CD4-positive, alpha-beta T cell treated with Interferon alpha-2 for 1 hour (primary cell): Measurements from ENCODE around the gene PCDHA10.

Experiments
- DNase-seq, 2 donors: peaks; one replicate each; pipeline ENCODE4 v3.0.0-alpha.2; 2020 to 2022

PCDHA10 gene

GRCh38 chr5:140883927-140884697 lies 28.4 kb downstream of the PCDHA10 start:
- no peak for DNase-seq

GRCh38 chr5:140916325-140916724 lies 60.6 kb downstream of the PCDHA10 start:
- no peak for DNase-seq
